Endodermal cell (in vitro differentiated cells): ENCODE measurements around the gene DGKE. TPM values are rescaled to one million over a fixed set of nuclear protein-coding genes. Genes with fewer than 3 reads are reported as not detected.

Source experiments
- DNase-seq: peaks from one replicate; pipeline ENCODE4 v3.0.0-alpha.2; 2017
- H3K27ac ChIP-seq: 2 replicates; pipeline ENCODE4 v1.5.1; 2013; ENCODE audit warnings: mild to moderate bottlenecking, low read depth, low read length, moderate library complexity
- H3K27me3 ChIP-seq: 2 replicates; pipeline ENCODE4 v1.6.1; 2013; ENCODE audit warnings: mild to moderate bottlenecking, low read length, moderate library complexity; ENCODE audit not compliant: insufficient read depth, control insufficient read depth, poor library complexity, severe bottlenecking
- H3K36me3 ChIP-seq: 2 replicates; pipeline ENCODE4 v1.7.0; 2013; ENCODE audit warnings: mild to moderate bottlenecking, low read length, moderate library complexity; ENCODE audit not compliant: control insufficient read depth, insufficient read depth
- H3K4me1 ChIP-seq: one replicate; pipeline ENCODE4 v1.7.0; 2013; ENCODE audit warnings: low read length; ENCODE audit not compliant: control insufficient read depth, insufficient read depth
- H3K4me3 ChIP-seq: 2 replicates; pipeline ENCODE4 v1.5.1; 2013; ENCODE audit warnings: mild to moderate bottlenecking, low read length, moderate library complexity
- H3K9ac ChIP-seq: 2 replicates; pipeline ENCODE4 v1.6.1; 2013; ENCODE audit warnings: mild to moderate bottlenecking, low read length, moderate library complexity; ENCODE audit not compliant: poor library complexity, severe bottlenecking; ENCODE audit errors: extremely low read depth
- H3K9me3 ChIP-seq: 2 replicates; pipeline ENCODE4 v1.6.1; 2013; ENCODE audit warnings: mild to moderate bottlenecking, low read length, moderate library complexity; ENCODE audit not compliant: control insufficient read depth
- H3K27ac Mint-ChIP-seq: 2 replicates; pipeline ENCODE4 v1.8.0; 2020; ENCODE audit warnings: mixed read lengths
- H3K27me3 Mint-ChIP-seq: 2 replicates; pipeline ENCODE4 v1.8.0; 2021; ENCODE audit warnings: mild to moderate bottlenecking, mixed read lengths; ENCODE audit not compliant: insufficient read depth
- H3K36me3 Mint-ChIP-seq: 2 replicates; pipeline ENCODE4 v1.8.0; 2020; ENCODE audit warnings: low read depth, mixed read lengths
- H3K4me1 Mint-ChIP-seq: 2 replicates; pipeline ENCODE4 v1.8.0; 2020; ENCODE audit warnings: mixed read lengths
- H3K4me3 Mint-ChIP-seq: 2 replicates; pipeline ENCODE4 v1.8.0; 2020; ENCODE audit warnings: mild to moderate bottlenecking, moderate library complexity, mixed read lengths
- H3K9me3 Mint-ChIP-seq: 2 replicates; pipeline ENCODE4 v1.8.0; 2020; ENCODE audit warnings: mild to moderate bottlenecking, mixed read lengths
- CTCF ChIP-seq: fragments of 200-600 bp; sonication (generic); conservative IDR thresholded peaks from 2 replicates; pipeline ENCODE4 v1.5.0; 2021; ENCODE audit warnings: antibody characterized with exemption, mild to moderate bottlenecking
- whole genome bisulfite sequencing, 2 experiments: methylation state at CpG; one replicate each; pipeline versions ENCODE4 v1.1.5 to v1.1.7; 2013; ENCODE audit warnings: missing lambda C conversion rate in 2 of 2, mixed read lengths in 1 of 2; ENCODE audit not compliant: insufficient coverage in 1 of 2, insufficient read length in 1 of 2; 5-methylcytosine and 5-hydroxymethylcytosine counted together
- total RNA-seq, 2 donors: library from RNA; stranded (reverse); fragmentation: NEBNext Ultra II Directional in 1 of 2; extraction: Animal tissue kit (Norgen Biotek cat#: 25700) in 1 of 2; gene quantifications; 2 replicates in 1 of 2; 3 replicates in 1 of 2; pipeline ENCODE4 v1.2.1, GENCODE V29; 2021

Gene DGKE
- total RNA-seq, 2 donors from 2014 or later, result 3.5 to 7.1 TPM

- Histone ChIP-seq H3K9me3 (peaks cover 12% of the 10 kb centered on the region), H3K4me3 (no peak overlapping the region), H3K9ac (no peak overlapping the region), H3K27me3 (peaks cover 27% of the 10 kb centered on the region), H3K27ac (no peak overlapping the region), H3K4me1 (no peaks in the 10 kb centered on the region), H3K36me3 (no peaks in the 10 kb centered on the region)
- Mint-ChIP-seq H3K9me3 (peaks cover 10% of the 10 kb centered on the region), H3K4me1 (peaks cover 4% of the 10 kb centered on the region), H3K4me3 (no peak overlapping the region), H3K27ac (no peak overlapping the region), H3K27me3 (peaks cover 37% of the 10 kb centered on the region), H3K36me3 (no peaks in the 10 kb centered on the region)
- no peak for TF ChIP-seq CTCF
- 90 to 95% methylated on average over 2 to 4 of the region's 4 CpGs for WGBS, 2 experiments
- no peak for DNase-seq
These were observed 83.8 kb downstream of the DGKE start for GRCh38 chr17:56917559-56918296.

DNA sequence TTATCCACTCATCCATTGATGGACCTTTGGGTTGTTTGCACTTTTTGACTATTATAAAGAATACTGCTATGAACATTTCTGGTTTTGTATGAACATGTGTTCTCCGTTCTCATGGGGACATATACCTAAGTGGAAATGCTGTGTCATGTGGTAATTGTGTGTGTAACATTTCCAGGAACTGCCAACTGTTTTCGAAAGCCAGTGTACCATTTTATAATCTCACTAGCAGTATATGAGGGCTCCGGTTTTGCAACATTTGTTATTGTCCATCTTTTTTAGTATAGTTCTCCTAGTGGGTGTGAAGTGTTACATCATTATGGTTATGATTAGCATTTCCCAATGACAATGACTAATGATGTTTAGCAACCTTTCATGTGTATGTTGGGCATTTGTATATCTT, 85.0 kb downstream of the DGKE start:
- Mint-ChIP-seq H3K4me3 (no peak overlapping the region), H3K4me1 (peaks cover 4% of the 10 kb centered on the region), H3K36me3 (no peaks in the 10 kb centered on the region), H3K27me3 (peaks cover 30% of the 10 kb centered on the region), H3K27ac (no peak overlapping the region), H3K9me3 (peaks cover 12% of the 10 kb centered on the region)
- peaks cover 12% of the 10 kb centered on the region for H3K9me3 ChIP-seq
- no peaks in the 10 kb centered on the region for H3K4me1 ChIP-seq
- peaks cover 15% of the 10 kb centered on the region for H3K27me3 ChIP-seq
- H3K27ac ChIP-seq, result no peak overlapping the region
- H3K36me3 ChIP-seq, result no peaks in the 10 kb centered on the region
- no peak overlapping the region for H3K9ac ChIP-seq
- whole genome bisulfite sequencing, 2 experiments, result 92 to 94% methylated on average over 3 of the region's 3 CpGs
- no peak for TF ChIP-seq CTCF
- no peak overlapping the region for H3K4me3 ChIP-seq
- no peak for DNase-seq

Other genes with a start within 250 kb of the DGKE start
- gene NOG, start 240.5 kb upstream of the DGKE start, total RNA-seq, result 1 to 10 TPM; 2.0 to 6.7 TPM
- gene C17orf67, start 231 bp upstream of the DGKE start, total RNA-seq, result 1 to 10 TPM; 1.2 to 1.5 TPM
- 10 to 100 TPM; 18.8 to 21.3 TPM for gene TRIM25, start 79.9 kb downstream of the DGKE start, total RNA-seq
- gene COIL, start 126.9 kb downstream of the DGKE start, total RNA-seq, result 10 to 100 TPM; 18.2 to 19.2 TPM
- 10 to 100 TPM; 28.5 to 30.8 TPM for gene SCPEP1, start 144.0 kb downstream of the DGKE start, total RNA-seq